GM19351 (cell line): Measurements from ENCODE around the gene KCNK6.
A peak's percentile ranks its signal among the peaks of the same experiment; 100 is the strongest.
"Not testable (repeated sequence)": the region's sequence is repeated elsewhere in the genome, so short reads cannot be mapped to it uniquely, and the experiment has no call there.

ENCODE experiments used
- ATAC-seq: cut with Tn5 transposase; IDR thresholded peaks from one replicate; pipeline ENCODE4 v1.9.1; 2021; ENCODE audit warnings: mild to moderate bottlenecking, moderate library complexity; ENCODE audit not compliant: unreplicated experiment

The KCNK6 gene

DNA sequence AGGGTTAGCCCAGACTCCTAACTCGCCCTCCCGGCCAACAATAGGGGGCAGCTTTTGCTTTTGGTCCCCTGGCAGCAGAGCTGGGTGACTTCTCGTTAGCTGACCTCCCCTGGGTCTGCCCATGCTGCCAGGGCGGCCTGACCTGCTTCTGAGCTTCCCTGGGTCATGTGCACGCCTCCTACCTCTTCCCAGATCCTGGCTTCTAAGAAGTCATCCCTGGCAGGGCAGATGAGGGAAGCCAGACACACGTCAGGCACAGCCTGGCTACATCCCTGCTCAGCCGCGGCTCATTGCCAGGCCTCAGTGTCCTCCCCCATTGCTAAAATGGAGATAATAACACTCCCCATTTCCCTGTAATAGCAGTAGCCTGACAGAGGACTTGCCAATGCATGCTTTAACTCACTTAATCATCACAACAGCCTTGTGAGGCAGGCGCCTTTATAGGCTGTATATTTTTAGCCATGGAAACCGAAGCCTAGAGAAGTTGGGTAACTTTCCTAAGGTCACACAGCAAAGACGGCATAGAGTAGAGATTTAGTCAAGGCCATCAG is 2.1 kb downstream of the KCNK6 start:
- ATAC-seq, result no peak

DNA sequence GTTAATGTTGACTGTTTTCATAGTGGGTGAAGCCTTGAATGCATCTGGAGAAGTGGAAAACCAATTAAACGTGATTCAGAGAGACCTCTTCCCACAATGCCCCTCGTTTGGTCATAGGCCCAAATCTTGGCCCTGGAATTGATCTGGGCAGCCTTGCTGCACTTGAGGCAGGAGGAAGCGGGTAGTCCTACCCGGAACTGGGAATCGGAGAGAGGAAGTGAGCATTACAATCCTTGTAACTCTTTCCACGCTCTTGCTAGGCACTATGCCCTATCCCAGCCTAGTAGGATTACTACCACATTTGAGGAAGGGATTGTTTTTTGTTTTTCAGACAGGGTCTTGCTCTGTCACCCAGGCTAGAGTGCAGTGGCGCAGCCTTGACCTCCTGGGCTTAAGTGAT is 3.6 kb downstream of the KCNK6 start:
- ATAC-seq, result no peak

DNA sequence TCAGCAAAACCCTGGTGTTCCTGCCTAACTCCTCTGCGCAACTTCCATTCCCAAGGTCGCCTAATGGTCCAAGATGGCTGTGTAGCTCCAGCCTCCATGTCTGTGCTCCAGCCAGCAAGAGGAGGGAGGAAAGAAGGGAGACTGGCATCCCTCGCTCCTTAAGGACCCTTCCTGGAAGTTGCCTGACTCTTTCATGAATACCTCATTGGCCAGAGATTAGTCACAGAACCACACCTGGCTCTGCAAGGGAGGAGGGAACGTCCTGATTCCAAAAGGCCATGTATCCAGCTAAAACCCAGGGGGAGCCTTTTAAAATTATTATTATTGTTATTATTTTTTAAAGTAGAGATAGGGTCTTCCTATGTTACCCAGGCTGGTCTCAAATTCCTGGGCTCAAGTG is 4.8 kb downstream of the KCNK6 start:
- no peak for ATAC-seq

DNA sequence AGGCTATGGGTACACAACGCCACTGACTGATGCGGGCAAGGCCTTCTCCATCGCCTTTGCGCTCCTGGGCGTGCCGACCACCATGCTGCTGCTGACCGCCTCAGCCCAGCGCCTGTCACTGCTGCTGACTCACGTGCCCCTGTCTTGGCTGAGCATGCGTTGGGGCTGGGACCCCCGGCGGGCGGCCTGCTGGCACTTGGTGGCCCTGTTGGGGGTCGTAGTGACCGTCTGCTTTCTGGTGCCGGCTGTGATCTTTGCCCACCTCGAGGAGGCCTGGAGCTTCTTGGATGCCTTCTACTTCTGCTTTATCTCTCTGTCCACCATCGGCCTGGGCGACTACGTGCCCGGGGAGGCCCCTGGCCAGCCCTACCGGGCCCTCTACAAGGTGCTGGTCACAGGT is 6.9 kb downstream of the KCNK6 start:
- no peak for ATAC-seq

DNA sequence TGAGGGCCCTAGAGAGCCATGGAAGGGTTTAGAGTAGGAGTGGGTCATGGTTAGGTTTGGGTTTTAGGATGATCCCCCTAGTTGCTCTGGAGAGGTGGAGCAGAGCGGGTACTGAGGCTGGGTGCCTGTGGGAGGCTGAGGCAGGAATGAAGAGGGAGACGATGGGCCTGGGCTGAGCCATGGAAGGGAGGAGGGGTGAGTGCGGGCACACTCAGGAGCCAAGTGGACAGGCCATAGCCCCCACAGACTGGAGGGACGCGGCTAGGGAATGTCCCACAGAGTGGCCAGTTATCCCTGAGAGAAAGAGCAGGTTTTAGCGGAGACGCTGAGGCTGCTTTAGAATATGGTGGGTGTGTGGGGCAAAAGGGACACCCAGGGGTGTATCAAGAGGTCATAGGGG is 10.0 kb downstream of the KCNK6 start:
- no peak for ATAC-seq

DNA sequence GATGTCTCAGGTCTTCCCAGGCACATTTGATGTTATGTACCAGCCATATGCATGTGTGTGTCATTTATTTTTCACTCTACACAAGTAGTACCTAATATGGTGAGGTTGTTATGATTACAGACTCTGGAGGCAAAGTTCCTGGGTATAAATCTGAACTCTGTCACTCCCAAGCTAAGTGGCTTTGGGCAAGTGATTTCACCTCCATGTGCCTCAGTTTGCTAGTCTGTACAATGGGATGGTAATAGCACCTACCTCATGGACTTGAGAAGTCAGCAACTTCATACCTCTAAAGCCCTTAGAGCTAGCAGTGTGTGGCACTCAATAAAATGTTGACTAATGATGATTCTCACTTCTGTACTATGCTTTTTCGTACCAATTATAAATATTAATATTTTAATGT is 12.1 kb downstream of the KCNK6 start:
- ATAC-seq, result no peak

DNA sequence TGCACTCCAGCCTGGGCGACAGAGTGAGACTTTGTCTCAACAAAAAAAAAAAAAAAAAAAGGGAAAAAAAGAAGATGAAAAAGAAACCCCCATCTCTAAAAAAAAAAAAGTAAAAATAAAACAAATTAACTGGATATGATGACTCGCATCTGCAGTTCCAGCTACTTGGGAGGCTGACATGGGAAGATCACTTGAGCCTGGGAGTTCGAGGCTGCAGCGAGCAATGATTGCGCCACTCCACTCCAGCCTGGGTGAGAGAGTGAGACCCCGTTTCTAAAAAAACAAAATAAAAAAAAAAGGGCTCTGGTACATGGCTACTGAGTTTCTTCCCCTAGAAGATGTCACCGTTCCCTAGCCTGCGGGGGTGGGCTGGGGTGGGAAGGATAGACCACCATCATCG is 13.6 kb downstream of the KCNK6 start:
- no peak for ATAC-seq

DNA sequence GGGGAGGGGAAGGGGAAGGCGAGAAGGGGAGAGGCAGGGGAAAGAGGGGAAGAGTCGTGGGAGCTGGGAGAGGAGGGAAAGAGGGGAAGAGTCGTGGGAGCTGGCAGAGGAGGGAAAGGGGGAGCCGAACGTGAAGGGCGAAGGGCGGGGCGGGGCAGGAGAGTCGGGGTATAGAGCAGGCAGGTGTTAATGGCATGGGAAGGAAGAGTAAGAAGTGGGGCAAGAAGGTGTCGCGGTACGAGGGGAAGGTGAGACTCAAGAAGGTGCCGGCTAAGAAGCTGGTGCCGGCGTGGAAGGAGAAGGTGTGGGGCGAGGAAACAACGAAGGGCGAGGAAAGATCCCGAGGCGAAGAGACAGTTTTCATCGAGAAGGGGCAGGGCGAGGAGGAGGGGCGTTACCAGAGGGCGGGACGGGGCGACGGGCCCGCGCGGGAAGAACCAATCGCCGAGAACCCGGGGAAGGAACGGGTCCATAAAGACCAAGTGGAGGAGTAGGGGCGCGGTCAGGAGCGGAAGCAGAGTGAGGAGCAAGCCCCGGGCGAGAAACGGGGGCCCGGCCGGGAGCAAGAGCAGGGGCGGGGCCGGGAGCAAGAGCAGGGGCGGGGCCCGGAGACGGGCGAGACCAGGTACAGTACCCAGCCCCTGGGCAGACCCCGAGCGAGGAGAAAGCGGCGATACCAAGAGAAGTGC is 16.4 kb downstream of the KCNK6 start:
- ATAC-seq, result peak; percentile 64

DNA sequence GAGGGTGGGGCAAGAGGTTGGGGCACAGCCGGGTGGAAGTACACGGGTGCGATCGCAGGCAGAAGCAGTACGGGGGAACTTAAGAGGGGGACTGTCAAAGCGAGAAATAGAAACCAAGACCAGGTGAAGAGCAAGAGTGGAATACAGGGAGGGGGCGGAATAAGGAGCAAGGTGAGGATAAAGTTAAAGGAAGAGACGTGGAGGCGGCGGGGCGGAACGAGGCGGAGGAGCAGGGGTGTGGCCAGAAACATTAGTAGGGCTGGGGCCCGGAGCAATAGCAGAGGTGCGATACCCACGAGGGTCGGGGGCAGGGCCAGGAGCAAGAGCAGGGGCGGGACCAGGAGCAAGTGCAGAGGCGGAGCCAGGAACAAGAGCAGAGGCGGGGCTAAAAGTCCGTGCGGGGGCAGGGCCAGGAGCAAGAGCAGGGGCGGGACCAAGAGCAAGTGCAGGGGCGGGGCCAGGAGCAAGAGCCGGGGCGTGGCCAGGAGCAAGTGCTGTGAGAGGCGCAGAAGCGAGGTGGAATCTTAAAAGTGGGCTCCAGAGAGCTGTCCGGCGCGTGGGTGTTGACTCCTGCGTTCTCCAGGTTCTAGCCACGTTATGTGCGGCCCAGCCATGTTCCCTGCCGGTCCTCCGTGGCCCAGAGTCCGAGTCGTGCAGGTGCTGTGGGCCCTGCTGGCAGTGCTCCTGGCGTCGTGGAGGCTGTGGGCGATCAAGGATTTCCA is 17.2 kb downstream of the KCNK6 start:
- ATAC-seq, result peak; percentile 48

DNA sequence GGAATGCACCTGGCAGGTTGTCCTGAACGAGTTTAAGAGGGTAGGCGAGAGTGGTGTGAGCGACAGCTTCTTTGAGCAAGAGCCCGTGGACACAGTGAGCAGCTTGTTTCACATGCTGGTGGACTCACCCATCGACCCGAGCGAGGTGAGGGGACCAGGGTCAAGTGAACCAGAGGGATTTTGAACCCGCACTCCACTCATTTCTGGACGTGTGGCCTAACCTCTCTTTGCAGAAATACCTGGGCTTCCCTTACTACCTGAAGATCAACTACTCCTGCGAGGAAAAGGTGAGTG is 17.7 kb downstream of the KCNK6 start:
- no peak for ATAC-seq

DNA sequence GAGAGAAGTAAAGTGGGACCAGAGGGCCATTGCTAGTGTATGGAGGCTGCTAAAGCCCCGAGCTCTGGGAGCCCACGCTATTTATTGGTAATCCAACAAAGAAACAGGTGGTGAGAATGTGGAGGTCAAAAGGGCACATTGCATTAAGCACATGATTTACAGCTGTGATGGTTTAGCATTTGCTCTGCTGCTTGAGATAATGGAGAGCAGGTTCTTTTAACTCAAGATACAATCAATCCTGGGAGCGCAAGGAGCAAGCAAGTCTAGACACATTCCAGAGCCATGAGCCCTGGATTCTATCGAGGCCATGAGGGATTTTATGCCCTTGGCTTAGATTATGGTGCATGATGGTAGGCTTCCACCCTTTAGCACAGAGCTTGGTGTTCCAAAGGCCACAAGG is 19.4 kb downstream of the KCNK6 start:
- not testable (repeated sequence) for ATAC-seq

DNA sequence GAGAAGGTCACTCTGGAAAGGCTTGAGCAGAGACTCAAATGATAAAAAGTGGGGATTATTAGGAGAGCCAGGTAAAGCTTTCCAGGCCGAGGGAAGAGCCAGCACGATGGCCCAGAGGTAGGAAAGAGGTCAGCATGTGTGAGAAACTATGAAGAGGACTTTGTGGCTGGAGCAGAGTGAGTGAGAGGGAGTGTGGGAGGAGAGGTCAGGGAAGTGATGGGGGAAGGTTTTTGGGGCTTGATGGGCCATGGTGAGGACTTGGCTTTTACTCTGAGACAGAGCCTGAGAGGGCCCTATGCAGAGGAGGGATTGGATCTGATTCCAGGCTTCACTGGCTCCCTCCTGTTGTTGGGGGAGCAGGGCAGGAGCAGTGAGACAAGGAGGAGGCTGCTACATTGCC is 21.3 kb downstream of the KCNK6 start:
- ATAC-seq, result no peak

DNA sequence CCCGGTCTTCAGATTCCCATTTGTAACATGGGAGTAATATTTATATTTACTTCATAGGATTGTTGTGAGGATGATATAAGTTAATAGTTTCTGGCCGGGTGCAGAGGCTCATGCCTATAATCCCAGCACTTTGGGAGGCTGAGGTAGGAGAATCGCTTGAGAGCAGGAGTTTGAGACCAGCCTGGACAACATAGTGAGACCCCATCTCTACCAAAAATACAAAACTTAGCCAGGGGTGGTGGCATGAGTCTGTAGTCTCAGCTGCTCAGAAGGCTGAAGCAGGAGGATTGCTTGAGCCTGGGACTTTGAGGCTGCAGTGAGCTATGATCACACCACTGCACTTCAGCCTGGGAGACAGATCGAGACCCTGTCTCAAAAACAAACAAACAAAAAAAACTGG is 27.2 kb downstream of the KCNK6 start:
- ATAC-seq, result no peak

DNA sequence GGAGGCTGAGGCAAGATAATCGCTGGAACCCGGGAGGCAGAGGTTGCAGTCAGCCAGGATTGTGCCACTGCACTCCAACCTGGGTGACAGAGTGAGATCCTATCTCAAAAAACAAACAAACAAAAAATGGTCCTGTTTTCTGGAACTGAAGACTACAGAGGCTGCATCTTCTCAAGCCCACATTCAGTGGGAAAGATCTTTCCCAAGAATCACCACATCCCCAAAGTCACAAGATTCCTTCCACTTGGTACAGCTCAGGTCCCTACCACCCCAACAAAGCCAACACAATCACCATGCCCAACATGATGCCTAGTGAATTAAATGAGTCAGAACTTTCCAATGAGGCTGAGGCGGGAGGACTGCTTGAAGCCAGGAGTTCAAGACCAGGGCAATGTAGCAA is 31.2 kb downstream of the KCNK6 start:
- no peak for ATAC-seq

DNA sequence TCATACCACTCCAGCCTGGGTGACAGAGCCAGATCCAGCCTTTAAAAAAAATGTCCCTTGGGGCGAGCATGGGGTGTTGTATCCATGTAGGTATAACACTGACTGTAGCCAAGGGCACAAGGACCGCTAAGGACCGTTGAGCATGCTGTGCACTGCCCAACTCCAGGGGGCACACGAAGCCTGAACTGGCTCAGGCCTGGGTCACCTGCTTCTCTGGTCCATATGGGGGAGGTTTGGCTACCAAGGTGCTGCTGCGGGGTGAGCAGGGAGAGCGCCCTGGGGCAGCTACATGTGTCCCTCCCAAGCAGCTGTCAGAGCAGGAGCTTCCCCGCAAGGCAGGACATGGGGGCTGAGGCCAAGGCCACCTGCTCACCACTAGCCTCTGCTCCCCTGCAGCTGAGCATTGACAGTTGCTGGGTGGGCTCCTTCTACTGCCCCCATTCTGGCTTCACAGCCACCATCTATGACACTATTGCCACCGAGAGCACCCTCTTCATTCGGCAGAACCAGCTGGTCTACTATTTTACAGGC is 32.3 kb downstream of the KCNK6 start:
- ATAC-seq, result no peak

DNA sequence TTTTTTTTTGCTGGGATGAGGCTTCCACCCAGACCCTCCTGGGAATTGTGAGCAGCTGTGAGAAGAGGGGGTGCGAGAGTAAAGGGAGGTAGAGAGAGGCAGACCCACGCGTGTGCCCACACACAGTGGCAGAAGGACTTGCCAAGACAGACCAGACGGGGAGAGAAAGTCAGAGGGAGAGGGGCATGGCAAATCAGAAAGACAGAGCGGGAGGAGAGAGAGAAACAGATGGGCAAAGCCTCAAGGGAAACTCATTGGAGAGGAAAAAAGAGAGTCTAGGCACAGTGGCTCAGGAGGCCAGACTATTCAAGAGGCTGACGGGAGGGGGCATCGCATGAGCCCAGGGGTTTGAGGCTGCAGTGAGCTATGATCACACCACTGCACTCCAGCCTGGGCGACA is 33.0 kb downstream of the KCNK6 start:
- no peak for ATAC-seq

DNA sequence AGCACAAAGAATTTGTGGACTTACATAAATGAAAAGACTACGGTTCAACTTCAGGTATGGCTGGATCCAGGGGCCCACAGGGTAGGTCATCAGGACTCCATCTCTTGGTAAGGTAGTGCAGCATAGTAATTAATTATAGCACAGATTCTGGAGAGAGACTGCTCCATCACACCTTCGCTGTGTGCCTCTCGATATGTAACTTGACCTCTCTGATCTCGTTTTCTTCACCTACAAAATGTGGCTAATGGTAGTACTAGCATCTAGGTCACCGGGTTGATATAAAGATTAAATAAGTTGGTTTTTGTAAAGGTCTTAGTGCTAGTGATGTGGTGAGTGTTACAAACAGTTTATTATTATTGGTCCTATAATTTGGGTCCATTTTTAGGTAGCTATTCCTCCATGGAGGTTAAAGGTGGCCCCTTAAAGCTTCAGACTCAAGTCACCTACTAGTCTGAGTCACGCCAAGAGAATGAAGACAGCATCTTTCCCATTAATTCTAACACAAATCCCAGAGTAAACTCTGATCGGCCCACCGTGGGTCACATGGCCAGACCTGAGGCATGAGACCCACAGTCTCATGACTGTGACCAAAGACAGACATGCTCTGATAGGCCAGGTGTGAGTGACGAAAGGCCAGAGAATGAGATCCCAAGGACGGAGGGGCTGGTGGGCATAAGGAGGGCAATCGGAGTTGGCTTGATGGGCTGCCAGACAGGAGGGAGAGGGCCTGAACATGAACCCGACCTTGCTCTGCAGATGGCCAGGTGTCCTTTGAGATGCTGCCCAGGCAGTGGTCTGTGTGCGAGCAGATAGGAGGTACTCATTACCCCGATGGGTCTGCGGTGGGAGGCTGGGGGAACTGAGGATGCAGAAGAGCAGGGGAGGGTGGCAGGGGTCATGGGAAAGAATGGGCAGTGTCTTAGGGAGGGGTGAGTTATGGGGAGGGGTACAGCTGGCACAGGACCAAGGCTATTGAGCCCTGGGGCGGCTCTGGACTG is 36.4 kb downstream of the KCNK6 start:
- no peak for ATAC-seq

DNA sequence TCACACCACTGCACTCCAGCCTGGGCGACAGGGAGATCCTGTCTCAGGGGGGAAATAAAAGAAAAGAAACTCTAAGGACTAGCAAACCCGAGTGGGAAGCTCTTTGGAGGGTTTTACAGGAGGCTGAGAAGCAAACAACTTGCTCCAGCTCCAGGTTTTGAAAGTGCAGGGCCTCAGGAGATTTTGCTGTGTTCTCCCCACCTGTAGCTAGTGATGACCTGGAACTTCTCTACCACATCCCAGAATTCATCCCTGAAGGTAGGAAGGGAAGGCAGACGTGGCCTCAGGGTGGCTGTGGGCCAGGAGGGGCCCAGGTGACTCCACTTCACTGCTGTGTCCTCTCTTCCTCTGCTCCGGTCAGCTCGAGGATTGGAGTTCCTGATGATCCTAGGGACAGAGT is 38.4 kb downstream of the KCNK6 start:
- no peak for ATAC-seq

DNA sequence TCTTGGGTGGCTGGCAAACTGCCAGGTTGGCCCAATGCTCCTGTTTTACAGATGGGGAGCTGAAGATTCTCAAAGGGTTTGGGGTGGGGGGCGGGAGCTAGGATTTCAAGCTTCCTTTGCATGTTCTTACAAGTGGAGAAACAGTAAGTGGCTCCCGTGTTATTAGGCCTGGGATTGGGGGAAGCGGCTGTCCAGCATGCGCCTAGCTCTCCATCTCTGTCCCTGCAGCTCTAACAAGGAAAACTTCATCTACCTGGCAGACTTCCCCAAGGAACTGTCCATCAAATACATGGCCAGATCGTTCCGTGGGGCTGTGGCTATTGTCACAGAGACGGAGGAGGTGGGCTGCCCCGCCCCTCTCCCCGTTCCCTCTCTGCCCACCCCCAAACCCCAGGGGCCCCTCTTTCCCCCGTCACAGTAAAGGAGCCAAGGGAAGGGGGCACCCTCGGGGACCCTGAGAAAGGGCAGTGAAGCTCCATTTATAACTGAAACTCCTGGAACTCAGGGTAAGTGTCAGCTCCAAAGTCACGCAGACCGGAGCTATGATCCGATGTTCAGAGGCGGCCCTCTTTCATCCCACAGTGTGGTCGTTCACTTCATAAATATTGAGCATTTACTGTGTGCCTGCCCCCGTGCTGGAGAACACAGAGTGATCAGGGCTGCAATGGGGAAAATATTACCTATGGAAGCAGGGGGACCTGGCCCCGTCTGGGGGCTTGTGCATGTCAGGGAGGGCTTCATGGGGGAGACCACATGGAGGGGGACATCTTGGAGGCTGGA is 39.8 kb downstream of the KCNK6 start:
- ATAC-seq, result no peak

DNA sequence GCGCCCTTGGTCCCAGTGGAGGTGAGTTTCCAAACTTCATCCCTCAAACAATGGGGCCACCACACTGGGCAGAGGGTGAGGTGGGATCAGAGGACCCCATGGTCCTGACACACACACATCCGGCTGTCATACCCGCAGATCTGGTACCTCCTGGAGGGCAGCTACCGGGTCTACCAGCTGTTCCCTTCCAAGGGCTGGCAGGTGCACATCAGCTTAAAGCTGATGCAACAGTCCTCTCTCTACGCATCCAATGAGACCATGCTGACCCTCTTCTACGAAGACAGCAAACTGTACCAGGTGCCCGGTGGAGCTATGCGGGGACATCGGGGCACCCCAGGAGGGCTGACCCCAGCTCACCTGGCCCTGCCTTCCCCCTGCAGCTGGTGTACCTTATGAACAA is 40.7 kb downstream of the KCNK6 start:
- no peak for ATAC-seq
